Stimulated activated CD4-positive, alpha-beta T cell treated with anti-CD3 and anti-CD28 coated beads, Interleukin-4, amount 100 ng/mL, for 4 hours (primary cell): Measurements from ENCODE around the gene SHOC1.
"Not testable (repeated sequence)": the region's sequence is repeated elsewhere in the genome, so short reads cannot be mapped to it uniquely, and the experiment has no call there.

Source experiments
- DNase-seq, 2 experiments: peaks; one replicate each; pipeline ENCODE4 v3.0.0-alpha.2; 2020

SHOC1 gene

GRCh38 chr9:111794835-111795556 is at the start of gene SHOC1:
TSS of gene SHOC1 (minus strand) at chr9:111794937. CDS start at chr9:111791418, 3,519 bp downstream.
- DNase-seq: no peak

GRCh38 chr9:111843971-111844370 is 49.2 kb upstream of the SHOC1 start:
- DNase-seq: no peak

- no peak for DNase-seq
Observed at GRCh38 chr9:111842313-111842712, 47.6 kb upstream of the SHOC1 start.

- no peak for DNase-seq
Observed at GRCh38 chr9:111840442-111840841, 45.7 kb upstream of the SHOC1 start.

GRCh38 chr9:111839987-111840386 is 45.2 kb upstream of the SHOC1 start:
- DNase-seq: no peak

GRCh38 chr9:111839387-111839786 is 44.6 kb upstream of the SHOC1 start:
- DNase-seq: no peak

- no peak for DNase-seq
Observed at GRCh38 chr9:111838439-111838838, 43.7 kb upstream of the SHOC1 start.

- no peak for DNase-seq
Observed at GRCh38 chr9:111836311-111836710, 41.6 kb upstream of the SHOC1 start.

- no peak for DNase-seq
Observed at GRCh38 chr9:111833941-111834340, 39.2 kb upstream of the SHOC1 start.

GRCh38 chr9:111832449-111832848 is 37.7 kb upstream of the SHOC1 start:
- no peak for DNase-seq

GRCh38 chr9:111831371-111832108 is 36.8 kb upstream of the SHOC1 start:
- no peak for DNase-seq

GRCh38 chr9:111828193-111828592 is 33.5 kb upstream of the SHOC1 start:
- no peak for DNase-seq

- no peak for DNase-seq
Observed at GRCh38 chr9:111825468-111826145, 30.9 kb upstream of the SHOC1 start.

GRCh38 chr9:111821006-111821528 is 26.3 kb upstream of the SHOC1 start:
- DNase-seq: no peak

- no peak for DNase-seq
Observed at GRCh38 chr9:111819360-111819759, 24.6 kb upstream of the SHOC1 start.

GRCh38 chr9:111815285-111816070 is 20.7 kb upstream of the SHOC1 start:
- no peak for DNase-seq

- DNase-seq: no peak
Observed at GRCh38 chr9:111812337-111812736, 17.6 kb upstream of the SHOC1 start.

- DNase-seq: no peak
Observed at GRCh38 chr9:111810908-111811307, 16.2 kb upstream of the SHOC1 start.

- not testable (repeated sequence) for DNase-seq
Observed at GRCh38 chr9:111810415-111810814, 15.7 kb upstream of the SHOC1 start.

- no peak for DNase-seq
Observed at GRCh38 chr9:111807197-111807596, 12.5 kb upstream of the SHOC1 start.

GRCh38 chr9:111806259-111806658 is 11.5 kb upstream of the SHOC1 start:
- DNase-seq: no peak

- no peak for DNase-seq
Observed at GRCh38 chr9:111805830-111806241, 11.1 kb upstream of the SHOC1 start.

- no peak for DNase-seq
Observed at GRCh38 chr9:111805262-111805661, 10.5 kb upstream of the SHOC1 start.
